ENCODE results near the gene SMIM5. TPM values are rescaled to one million over a fixed set of nuclear protein-coding genes. Genes with fewer than 3 reads are reported as not detected.
"Not testable (repeated sequence)": the region's sequence is repeated elsewhere in the genome, so short reads cannot be mapped to it uniquely, and the experiment has no call there.

Gene SMIM5
- polyA plus RNA-seq, 1 donor: 19.6 TPM

GRCh38 chr17:75591722-75592302 is 41.4 kb upstream of the SMIM5 start:
- Histone ChIP-seq H3K36me3 (ENCODE audit: control insufficient read depth, insufficient read depth, low read length) (no peaks in the 10 kb centered on the region), H3K27ac (ENCODE audit: low read length) (no peak overlapping the region), H3K9me3 (ENCODE audit: control insufficient read depth, low read depth, low read length) (peaks cover 5% of the 10 kb centered on the region), H3K4me3 (ENCODE audit: low read length) (no peak overlapping the region), H3K4me1 (ENCODE audit: control insufficient read depth, insufficient read depth, low read length) (peaks cover 14% of the 10 kb centered on the region), H3K27me3 (ENCODE audit: control insufficient read depth, insufficient read depth, low read length) (no peaks in the 10 kb centered on the region)
- no peak for DNase-seq
- no CpG with 5 or more reads among the region's 7 CpGs for WGBS (ENCODE audit: insufficient coverage, low lambda C conversion rate)

GRCh38 chr17:75592348-75593020 is 40.8 kb upstream of the SMIM5 start:
- no peak for DNase-seq
- Histone ChIP-seq H3K27ac (ENCODE audit: low read length) (no peak overlapping the region), H3K4me3 (ENCODE audit: low read length) (no peak overlapping the region), H3K36me3 (ENCODE audit: control insufficient read depth, insufficient read depth, low read length) (no peaks in the 10 kb centered on the region), H3K9me3 (ENCODE audit: control insufficient read depth, low read depth, low read length) (peaks cover 5% of the 10 kb centered on the region), H3K4me1 (ENCODE audit: control insufficient read depth, insufficient read depth, low read length) (peaks cover 10% of the 10 kb centered on the region), H3K27me3 (ENCODE audit: control insufficient read depth, insufficient read depth, low read length) (no peaks in the 10 kb centered on the region)
- no CpG with 5 or more reads among the region's 17 CpGs for WGBS (ENCODE audit: insufficient coverage, low lambda C conversion rate)

- H3K27ac ChIP-seq (ENCODE audit: low read length); H3K36me3 ChIP-seq (ENCODE audit: control insufficient read depth, insufficient read depth, low read length); H3K4me1 ChIP-seq (ENCODE audit: control insufficient read depth, insufficient read depth, low read length); H3K9me3 ChIP-seq (ENCODE audit: control insufficient read depth, low read depth, low read length); DNase-seq; H3K27me3 ChIP-seq (ENCODE audit: control insufficient read depth, insufficient read depth, low read length); H3K4me3 ChIP-seq (ENCODE audit: low read length): not testable (repeated sequence)
- no CpG with 5 or more reads among the region's 9 CpGs for WGBS (ENCODE audit: insufficient coverage, low lambda C conversion rate)
These were observed 39.8 kb upstream of the SMIM5 start for GRCh38 chr17:75593430-75593829.

GRCh38 chr17:75594499-75595283 is 38.5 kb upstream of the SMIM5 start:
- H3K9me3 ChIP-seq (ENCODE audit: control insufficient read depth, low read depth, low read length): no peaks in the 10 kb centered on the region
- H3K27ac ChIP-seq (ENCODE audit: low read length): no peak overlapping the region
- DNase-seq: no peak
- peaks cover 2% of the 10 kb centered on the region for H3K4me1 ChIP-seq (ENCODE audit: control insufficient read depth, insufficient read depth, low read length)
- H3K4me3 ChIP-seq (ENCODE audit: low read length): no peak overlapping the region
- no CpG with 5 or more reads among the region's 28 CpGs for WGBS (ENCODE audit: insufficient coverage, low lambda C conversion rate)
- H3K27me3 ChIP-seq (ENCODE audit: control insufficient read depth, insufficient read depth, low read length): no peaks in the 10 kb centered on the region
- no peaks in the 10 kb centered on the region for H3K36me3 ChIP-seq (ENCODE audit: control insufficient read depth, insufficient read depth, low read length)

GRCh38 chr17:75595284-75595919 is 37.8 kb upstream of the SMIM5 start:
- no peak overlapping the region for H3K4me3 ChIP-seq (ENCODE audit: low read length)
- H3K27ac ChIP-seq (ENCODE audit: low read length): no peak overlapping the region
- DNase-seq: no peak
- H3K36me3 ChIP-seq (ENCODE audit: control insufficient read depth, insufficient read depth, low read length): no peaks in the 10 kb centered on the region
- WGBS (ENCODE audit: insufficient coverage, low lambda C conversion rate): no CpG with 5 or more reads among the region's 13 CpGs
- H3K27me3 ChIP-seq (ENCODE audit: control insufficient read depth, insufficient read depth, low read length): no peaks in the 10 kb centered on the region
- H3K9me3 ChIP-seq (ENCODE audit: control insufficient read depth, low read depth, low read length): no peaks in the 10 kb centered on the region
- no peaks in the 10 kb centered on the region for H3K4me1 ChIP-seq (ENCODE audit: control insufficient read depth, insufficient read depth, low read length)

- H3K27ac ChIP-seq (ENCODE audit: low read length): no peak overlapping the region
- WGBS (ENCODE audit: insufficient coverage, low lambda C conversion rate): no CpG with 5 or more reads among the region's 6 CpGs
- no peak overlapping the region for H3K4me3 ChIP-seq (ENCODE audit: low read length)
- peaks cover under 1% of the 10 kb centered on the region for H3K4me1 ChIP-seq (ENCODE audit: control insufficient read depth, insufficient read depth, low read length)
- H3K36me3 ChIP-seq (ENCODE audit: control insufficient read depth, insufficient read depth, low read length): no peaks in the 10 kb centered on the region
- no peaks in the 10 kb centered on the region for H3K27me3 ChIP-seq (ENCODE audit: control insufficient read depth, insufficient read depth, low read length)
- H3K9me3 ChIP-seq (ENCODE audit: control insufficient read depth, low read depth, low read length): no peaks in the 10 kb centered on the region
- no peak for DNase-seq
These were observed 37.3 kb upstream of the SMIM5 start for GRCh38 chr17:75595920-75596313.

- no CpG with 5 or more reads among the region's 17 CpGs for WGBS (ENCODE audit: insufficient coverage, low lambda C conversion rate)
- Histone ChIP-seq H3K36me3 (ENCODE audit: control insufficient read depth, insufficient read depth, low read length) (no peaks in the 10 kb centered on the region), H3K27me3 (ENCODE audit: control insufficient read depth, insufficient read depth, low read length) (no peaks in the 10 kb centered on the region), H3K9me3 (ENCODE audit: control insufficient read depth, low read depth, low read length) (no peaks in the 10 kb centered on the region), H3K4me1 (ENCODE audit: control insufficient read depth, insufficient read depth, low read length) (peaks cover 6% of the 10 kb centered on the region), H3K27ac (ENCODE audit: low read length) (no peak overlapping the region), H3K4me3 (ENCODE audit: low read length) (no peak overlapping the region)
- no peak for DNase-seq
These were observed 36.7 kb upstream of the SMIM5 start for GRCh38 chr17:75596320-75597087.

- H3K27me3 ChIP-seq (ENCODE audit: control insufficient read depth, insufficient read depth, low read length): no peaks in the 10 kb centered on the region
- peak; percentile 62 to 79 for DNase-seq
- H3K36me3 ChIP-seq (ENCODE audit: control insufficient read depth, insufficient read depth, low read length): no peaks in the 10 kb centered on the region
- H3K4me1 ChIP-seq (ENCODE audit: control insufficient read depth, insufficient read depth, low read length): peaks cover 9% of the 10 kb centered on the region
- H3K4me3 ChIP-seq (ENCODE audit: low read length): no peak overlapping the region
- H3K9me3 ChIP-seq (ENCODE audit: control insufficient read depth, low read depth, low read length): peaks cover 3% of the 10 kb centered on the region
- no CpG with 5 or more reads among the region's 28 CpGs for WGBS (ENCODE audit: insufficient coverage, low lambda C conversion rate)
- H3K27ac ChIP-seq (ENCODE audit: low read length): no peak overlapping the region
These were observed 31.9 kb upstream of the SMIM5 start for GRCh38 chr17:75601057-75601987.

- Histone ChIP-seq H3K9me3 (ENCODE audit: control insufficient read depth, low read depth, low read length) (peaks cover 7% of the 10 kb centered on the region), H3K27ac (ENCODE audit: low read length) (no peak overlapping the region), H3K4me1 (ENCODE audit: control insufficient read depth, insufficient read depth, low read length) (peaks cover 16% of the 10 kb centered on the region), H3K36me3 (ENCODE audit: control insufficient read depth, insufficient read depth, low read length) (no peaks in the 10 kb centered on the region), H3K27me3 (ENCODE audit: control insufficient read depth, insufficient read depth, low read length) (no peaks in the 10 kb centered on the region), H3K4me3 (ENCODE audit: low read length) (no peak overlapping the region)
- no peak for DNase-seq
- WGBS (ENCODE audit: insufficient coverage, low lambda C conversion rate): no CpG with 5 or more reads among the region's 12 CpGs
These were observed 30.6 kb upstream of the SMIM5 start for GRCh38 chr17:75602644-75603043.

Measured in large intestine (tissue), 3 donors.